Endothelial cell of umbilical vein (primary cell): ENCODE data around the gene TMTC4. TPM values are rescaled to one million over a fixed set of nuclear protein-coding genes. Genes with fewer than 3 reads are reported as not detected.

Experiments
- BruUV-seq: library from RNA; stranded (reverse); fragments of 400-500 nt; replicated peaks from 2 replicates; lab custom pipeline; 2021; lab: Mats Ljungman, UMichigan
- CTCF ChIA-PET: fragments of 300-600, 350-600 bp; sonication (Branson Sonifier 250); formaldehyde crosslinking; loops from one replicate; lab custom pipeline; 2021; ENCODE audit warnings: antibody characterized with exemption, inconsistent platforms; lab: Charles Lee
- POLR2A ChIA-PET: fragments of 300-600, 350-600 bp; sonication (Branson Sonifier 250); formaldehyde crosslinking; loops from one replicate; lab custom pipeline; 2021; ENCODE audit warnings: antibody characterized with exemption, inconsistent platforms; lab: Charles Lee
- DNase-seq: peaks from one replicate; pipeline ENCODE4 v3.0.0-alpha.2; 2011; ENCODE audit warnings: low read depth, low spot score
- FAIRE-seq: peaks from 2 replicates; lab custom pipeline; 2011; peaks lifted over from hg19 to GRCh38; lab: Jason Lieb, UNC
- H2AFZ ChIP-seq: 2 replicates; pipeline ENCODE4 v1.6.0; 2012; ENCODE audit warnings: low read depth, low read length, control low read depth, inconsistent platforms
- H3K27ac ChIP-seq: 2 replicates; pipeline ENCODE4 v1.5.1; 2011; ENCODE audit warnings: low read depth, mild to moderate bottlenecking, control low read depth, low read length, moderate library complexity; ENCODE audit not compliant: insufficient read depth
- H3K27me3 ChIP-seq, 2 experiments: 2 replicates each; pipeline versions ENCODE4 v1.6.0 to v1.6.1; 2011; ENCODE audit warnings: low read length in 2 of 2, mixed read lengths in 1 of 2; ENCODE audit not compliant: control insufficient read depth in 2 of 2, insufficient read depth in 2 of 2
- H3K36me3 ChIP-seq, 2 experiments: 2 replicates in 1 of 2; 3 replicates in 1 of 2; pipeline ENCODE4 v1.5.1; 2011; ENCODE audit warnings: low read length in 2 of 2, mild to moderate bottlenecking in 1 of 2, moderate library complexity in 1 of 2; ENCODE audit not compliant: control insufficient read depth in 2 of 2, insufficient read depth in 2 of 2; ENCODE audit errors: extremely low read depth in 1 of 2
- H3K4me1 ChIP-seq: 3 replicates; pipeline ENCODE4 v1.5.1; 2011; ENCODE audit warnings: mild to moderate bottlenecking, low read length; ENCODE audit not compliant: control insufficient read depth, insufficient read depth; ENCODE audit errors: extremely low read depth
- H3K4me2 ChIP-seq: 2 replicates; pipeline ENCODE4 v1.6.1; 2011; ENCODE audit warnings: low read length, control low read depth, mixed read lengths; ENCODE audit not compliant: insufficient read depth
- H3K4me3 ChIP-seq, 3 experiments: fragments of 200-600 bp in 1 of 3; sonication (generic), shearing (Covaris generic) in 1 of 3; replicated peaks in 1 of 3; 2 replicates each; pipeline ENCODE4 v1.5.1; 2011 to 2016; ENCODE audit warnings: control low read depth in 3 of 3, low read length in 3 of 3, mild to moderate bottlenecking in 2 of 3, inconsistent platforms in 1 of 3, low read depth in 1 of 3, moderate library complexity in 1 of 3; ENCODE audit not compliant: insufficient read depth in 1 of 3
- H3K79me2 ChIP-seq: 2 replicates; pipeline ENCODE4 v1.6.0; 2012; ENCODE audit warnings: low read length, inconsistent platforms; ENCODE audit not compliant: control insufficient read depth, insufficient read depth
- H3K9ac ChIP-seq: replicated peaks from 2 replicates; pipeline ENCODE3; 2011; ENCODE audit warnings: low read length, control low read depth; ENCODE audit not compliant: insufficient read depth; ENCODE audit errors: extremely low read depth
- H3K9me1 ChIP-seq: replicated peaks from 3 replicates; pipeline ENCODE4 v1.6.0; 2011; ENCODE audit warnings: mild to moderate bottlenecking, low read length; ENCODE audit not compliant: control insufficient read depth, insufficient read depth; ENCODE audit errors: extremely low read depth
- H3K9me3 ChIP-seq: replicated peaks from 2 replicates; pipeline ENCODE4 v1.5.1; 2012; ENCODE audit warnings: low read length, inconsistent platforms; ENCODE audit not compliant: control insufficient read depth, insufficient read depth
- H4K20me1 ChIP-seq: replicated peaks from 2 replicates; pipeline ENCODE3; 2011; ENCODE audit warnings: mild to moderate bottlenecking, low read length; ENCODE audit not compliant: control insufficient read depth, insufficient read depth; ENCODE audit errors: extremely low read depth
- CTCF ChIP-seq, 2 donors: IDR thresholded peaks; 1 replicate in 1 of 2; 2 replicates in 1 of 2; pipeline ENCODE4 v1.5.1; 2011; ENCODE audit warnings: low read length in 2 of 2, mild to moderate bottlenecking in 2 of 2, moderate library complexity in 2 of 2, control low read depth in 1 of 2, inconsistent platforms in 1 of 2, low read depth in 1 of 2; ENCODE audit not compliant: insufficient read depth in 1 of 2; ENCODE audit errors: extremely low read depth in 1 of 2
- EZH2 ChIP-seq: IDR thresholded peaks from 2 replicates; pipeline ENCODE4 v1.6.1; 2012; ENCODE audit warnings: borderline replicate concordance, low read depth, mild to moderate bottlenecking, moderate library complexity, low read length, inconsistent platforms; ENCODE audit not compliant: severe bottlenecking
- FOS ChIP-seq: IDR thresholded peaks from 2 replicates; pipeline ENCODE4 v1.6.1; 2011; ENCODE audit warnings: mild to moderate bottlenecking, low read length, moderate library complexity, borderline replicate concordance; ENCODE audit not compliant: insufficient read depth
- GATA2 ChIP-seq: IDR thresholded peaks from 2 replicates; pipeline ENCODE4 v1.7.0; 2011; ENCODE audit warnings: low read depth, mild to moderate bottlenecking, moderate library complexity, mixed read lengths, low read length; ENCODE audit not compliant: insufficient read length, insufficient read depth
- JUN ChIP-seq: IDR thresholded peaks from 2 replicates; pipeline ENCODE4 v1.6.1; 2011; ENCODE audit warnings: borderline replicate concordance, low read depth; ENCODE audit not compliant: insufficient read length, insufficient read depth
- MAX ChIP-seq: IDR thresholded peaks from 2 replicates; pipeline ENCODE4 v1.6.1; 2011; ENCODE audit not compliant: insufficient read depth, insufficient read length
- MYC ChIP-seq: IDR thresholded peaks from one replicate; pipeline ENCODE4 v1.6.1; 2011; ENCODE audit warnings: mild to moderate bottlenecking, low read depth, low read length
- POLR2A ChIP-seq: IDR thresholded peaks from 2 replicates; pipeline ENCODE4 v1.6.1; 2012; ENCODE audit warnings: low read depth, mild to moderate bottlenecking, control low read depth, low read length
- POLR2AphosphoS5 ChIP-seq: IDR thresholded peaks from 2 replicates; pipeline ENCODE4 v1.6.1; 2012; ENCODE audit warnings: low read depth, mild to moderate bottlenecking, control low read depth, low read length, moderate library complexity; ENCODE audit not compliant: insufficient read depth
- dilution Hi-C: fragments of 300-500 bp; cut with MboI; formaldehyde crosslinking; loops from one replicate; pipeline ENCODE4 v1.15.0; 2019; ENCODE audit warnings: low sequenced_read_pairs; ENCODE audit not compliant: extremely low pct_ligation_motif_present
- intact Hi-C: fragments of 100-400 bp; cut with micrococcal nuclease; formaldehyde crosslinking; loops from one replicate; pipeline ENCODE4 v1.10.0; 2022
- polyA plus RNA-seq, 4 experiments: library from polyadenylated mRNA; depleted of rRNA in 3 of 4; stranded (reverse) in 3 of 4; unstranded in 1 of 4; fragments of >200 nt; gene quantifications; 2 replicates each; pipeline versions ENCODE4 v1.2.1 to v1.2.3, GENCODE V29; 2011 to 2012; ENCODE audit warnings: missing spikeins in 1 of 4
- total RNA-seq: library from RNA; stranded (reverse); gene quantifications from 2 replicates; pipeline ENCODE4 v1.2.3, GENCODE V29; 2021

The TMTC4 gene
- total and polyA plus RNA-seq, 2 donors (not counting 3 experiments of a cell fraction or from before 2014, with no cell fraction given) = 24.6 to 31.9 TPM

GRCh38 chr13:100611678-100612492 lies 62.7 kb downstream of the TMTC4 start:
- dilution Hi-C loops = no loop called here
- ChIA-PET CTCF (interaction anchor here (1.3 kb wide), 1 partner anchor 18 kb away, joined by 3 read pairs; no protein-coding TSS in a partner anchor), POLR2A (no interaction called here)
- no peak for DNase-seq
- Histone ChIP-seq H3K9me3 (no peaks in the 10 kb centered on the region), H3K4me2 (no peak overlapping the region), H3K27me3 (no peaks in the 10 kb centered on the region), H3K9ac (no peak overlapping the region), H3K9me1 (no peaks in the 10 kb centered on the region), H3K79me2 (no peaks in the 10 kb centered on the region), H3K27ac (no peak overlapping the region), H3K4me3 (no peak overlapping the region), H4K20me1 (no peaks in the 10 kb centered on the region), H3K36me3 (no peaks in the 10 kb centered on the region), H2AFZ (no peak overlapping the region), H3K4me1 (peaks cover 12% of the 10 kb centered on the region)
- TF ChIP-seq JUN = no peak
- TF ChIP-seq CTCF (IDR thresholded peaks at IDR 0.05; ENCODE audit: extremely low read depth in 1 of 2, insufficient read depth in 1 of 2, low read depth in 1 of 2, low read length in 2 of 2) = no peak
- no peak for TF ChIP-seq MAX
- no peak for TF ChIP-seq MYC
- TF ChIP-seq FOS = no peak
- TF ChIP-seq POLR2A = no peak
- no peak for TF ChIP-seq EZH2
- TF ChIP-seq GATA2 = no peak
- no peak for TF ChIP-seq POLR2AphosphoS5
- BruUV-seq = no TSS peak
- no peak for FAIRE-seq
- intact Hi-C loops = no loop called here
